Endothelial cell of umbilical vein (primary cell): ENCODE results near the gene SYNPO2L.
"Not testable (repeated sequence)": the region's sequence is repeated elsewhere in the genome, so short reads cannot be mapped to it uniquely, and the experiment has no call there.

Experiments
- EZH2 ChIP-seq: IDR thresholded peaks from 2 replicates; pipeline ENCODE4 v1.6.1; 2012; ENCODE audit warnings: borderline replicate concordance, low read depth, mild to moderate bottlenecking, moderate library complexity, low read length, inconsistent platforms; ENCODE audit not compliant: severe bottlenecking
- FOS ChIP-seq: IDR thresholded peaks from 2 replicates; pipeline ENCODE4 v1.6.1; 2011; ENCODE audit warnings: mild to moderate bottlenecking, low read length, moderate library complexity, borderline replicate concordance; ENCODE audit not compliant: insufficient read depth
- GATA2 ChIP-seq: IDR thresholded peaks from 2 replicates; pipeline ENCODE4 v1.7.0; 2011; ENCODE audit warnings: low read depth, mild to moderate bottlenecking, moderate library complexity, mixed read lengths, low read length; ENCODE audit not compliant: insufficient read length, insufficient read depth
- JUN ChIP-seq: IDR thresholded peaks from 2 replicates; pipeline ENCODE4 v1.6.1; 2011; ENCODE audit warnings: borderline replicate concordance, low read depth; ENCODE audit not compliant: insufficient read length, insufficient read depth
- MYC ChIP-seq: IDR thresholded peaks from one replicate; pipeline ENCODE4 v1.6.1; 2011; ENCODE audit warnings: mild to moderate bottlenecking, low read depth, low read length
- POLR2A ChIP-seq: IDR thresholded peaks from 2 replicates; pipeline ENCODE4 v1.6.1; 2012; ENCODE audit warnings: low read depth, mild to moderate bottlenecking, control low read depth, low read length
- POLR2AphosphoS5 ChIP-seq: IDR thresholded peaks from 2 replicates; pipeline ENCODE4 v1.6.1; 2012; ENCODE audit warnings: low read depth, mild to moderate bottlenecking, control low read depth, low read length, moderate library complexity; ENCODE audit not compliant: insufficient read depth
- TF ChIP-seq, protein P1 (sequence below), 2 donors: IDR thresholded peaks; 1 replicate in 1 of 2; 2 replicates in 1 of 2; pipeline ENCODE4 v1.5.1; 2011; ENCODE audit warnings: low read length in 2 of 2, mild to moderate bottlenecking in 2 of 2, moderate library complexity in 2 of 2, control low read depth in 1 of 2, inconsistent platforms in 1 of 2, low read depth in 1 of 2; ENCODE audit not compliant: insufficient read depth in 1 of 2; ENCODE audit errors: extremely low read depth in 1 of 2
- TF ChIP-seq, protein P2 (sequence below): IDR thresholded peaks from 2 replicates; pipeline ENCODE4 v1.6.1; 2011; ENCODE audit not compliant: insufficient read depth, insufficient read length

DNA sequence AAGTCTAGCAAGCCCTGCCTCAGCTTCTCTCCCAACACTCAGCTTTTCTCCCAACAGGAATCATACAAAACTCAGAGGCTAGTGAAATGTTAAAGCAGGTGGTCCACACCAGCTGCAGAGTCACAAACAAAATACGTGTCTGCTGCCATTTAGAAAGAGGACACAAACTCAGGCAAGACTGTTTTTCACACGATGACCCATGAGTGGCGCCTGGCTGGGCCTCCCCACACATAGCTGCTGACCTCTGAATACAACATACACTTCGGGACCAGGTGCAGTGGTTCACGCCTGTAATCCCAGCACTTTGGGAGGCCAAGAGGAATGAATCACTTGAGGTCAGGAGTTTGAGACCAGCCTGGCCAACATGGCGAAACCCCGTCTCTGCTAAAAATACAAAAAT, 6.9 kb upstream of the SYNPO2L start:
- not testable (repeated sequence) for TF ChIP-seq MYC, POLR2A, POLR2AphosphoS5, FOS, JUN, EZH2, GATA2
- TF ChIP-seq, protein P1, sequence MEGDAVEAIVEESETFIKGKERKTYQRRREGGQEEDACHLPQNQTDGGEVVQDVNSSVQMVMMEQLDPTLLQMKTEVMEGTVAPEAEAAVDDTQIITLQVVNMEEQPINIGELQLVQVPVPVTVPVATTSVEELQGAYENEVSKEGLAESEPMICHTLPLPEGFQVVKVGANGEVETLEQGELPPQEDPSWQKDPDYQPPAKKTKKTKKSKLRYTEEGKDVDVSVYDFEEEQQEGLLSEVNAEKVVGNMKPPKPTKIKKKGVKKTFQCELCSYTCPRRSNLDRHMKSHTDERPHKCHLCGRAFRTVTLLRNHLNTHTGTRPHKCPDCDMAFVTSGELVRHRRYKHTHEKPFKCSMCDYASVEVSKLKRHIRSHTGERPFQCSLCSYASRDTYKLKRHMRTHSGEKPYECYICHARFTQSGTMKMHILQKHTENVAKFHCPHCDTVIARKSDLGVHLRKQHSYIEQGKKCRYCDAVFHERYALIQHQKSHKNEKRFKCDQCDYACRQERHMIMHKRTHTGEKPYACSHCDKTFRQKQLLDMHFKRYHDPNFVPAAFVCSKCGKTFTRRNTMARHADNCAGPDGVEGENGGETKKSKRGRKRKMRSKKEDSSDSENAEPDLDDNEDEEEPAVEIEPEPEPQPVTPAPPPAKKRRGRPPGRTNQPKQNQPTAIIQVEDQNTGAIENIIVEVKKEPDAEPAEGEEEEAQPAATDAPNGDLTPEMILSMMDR (IDR thresholded peaks at IDR 0.05; ENCODE audit: extremely low read depth in 1 of 2, insufficient read depth in 1 of 2, low read depth in 1 of 2, low read length in 2 of 2), result not testable (repeated sequence)
- TF ChIP-seq, protein P2, sequence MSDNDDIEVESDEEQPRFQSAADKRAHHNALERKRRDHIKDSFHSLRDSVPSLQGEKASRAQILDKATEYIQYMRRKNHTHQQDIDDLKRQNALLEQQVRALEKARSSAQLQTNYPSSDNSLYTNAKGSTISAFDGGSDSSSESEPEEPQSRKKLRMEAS, result not testable (repeated sequence)
